Metanephros (tissue), 2 donors: ENCODE measurements around the gene ANO9. TPM values are rescaled to one million over a fixed set of nuclear protein-coding genes. Genes with fewer than 3 reads are reported as not detected.

ENCODE experiments used
- small RNA-seq: library from RNA; depleted of rRNA; stranded (forward); fragments of <200 nt; gene quantifications from one replicate; pipeline ENCODE3, GENCODE V24; 2014; ENCODE audit warnings: low replicate concordance
- total RNA-seq: library from RNA; depleted of rRNA; stranded (reverse); fragments of >200 nt; gene quantifications from one replicate; pipeline ENCODE4 v1.2.3, GENCODE V29; 2014

The ANO9 gene, protein sequence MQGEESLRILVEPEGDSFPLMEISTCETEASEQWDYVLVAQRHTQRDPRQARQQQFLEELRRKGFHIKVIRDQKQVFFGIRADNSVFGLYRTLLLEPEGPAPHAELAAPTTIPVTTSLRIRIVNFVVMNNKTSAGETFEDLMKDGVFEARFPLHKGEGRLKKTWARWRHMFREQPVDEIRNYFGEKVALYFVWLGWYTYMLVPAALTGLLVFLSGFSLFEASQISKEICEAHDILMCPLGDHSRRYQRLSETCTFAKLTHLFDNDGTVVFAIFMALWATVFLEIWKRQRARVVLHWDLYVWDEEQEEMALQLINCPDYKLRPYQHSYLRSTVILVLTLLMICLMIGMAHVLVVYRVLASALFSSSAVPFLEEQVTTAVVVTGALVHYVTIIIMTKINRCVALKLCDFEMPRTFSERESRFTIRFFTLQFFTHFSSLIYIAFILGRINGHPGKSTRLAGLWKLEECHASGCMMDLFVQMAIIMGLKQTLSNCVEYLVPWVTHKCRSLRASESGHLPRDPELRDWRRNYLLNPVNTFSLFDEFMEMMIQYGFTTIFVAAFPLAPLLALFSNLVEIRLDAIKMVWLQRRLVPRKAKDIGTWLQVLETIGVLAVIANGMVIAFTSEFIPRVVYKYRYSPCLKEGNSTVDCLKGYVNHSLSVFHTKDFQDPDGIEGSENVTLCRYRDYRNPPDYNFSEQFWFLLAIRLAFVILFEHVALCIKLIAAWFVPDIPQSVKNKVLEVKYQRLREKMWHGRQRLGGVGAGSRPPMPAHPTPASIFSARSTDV
- total RNA-seq, result 12.8 TPM

DNA sequence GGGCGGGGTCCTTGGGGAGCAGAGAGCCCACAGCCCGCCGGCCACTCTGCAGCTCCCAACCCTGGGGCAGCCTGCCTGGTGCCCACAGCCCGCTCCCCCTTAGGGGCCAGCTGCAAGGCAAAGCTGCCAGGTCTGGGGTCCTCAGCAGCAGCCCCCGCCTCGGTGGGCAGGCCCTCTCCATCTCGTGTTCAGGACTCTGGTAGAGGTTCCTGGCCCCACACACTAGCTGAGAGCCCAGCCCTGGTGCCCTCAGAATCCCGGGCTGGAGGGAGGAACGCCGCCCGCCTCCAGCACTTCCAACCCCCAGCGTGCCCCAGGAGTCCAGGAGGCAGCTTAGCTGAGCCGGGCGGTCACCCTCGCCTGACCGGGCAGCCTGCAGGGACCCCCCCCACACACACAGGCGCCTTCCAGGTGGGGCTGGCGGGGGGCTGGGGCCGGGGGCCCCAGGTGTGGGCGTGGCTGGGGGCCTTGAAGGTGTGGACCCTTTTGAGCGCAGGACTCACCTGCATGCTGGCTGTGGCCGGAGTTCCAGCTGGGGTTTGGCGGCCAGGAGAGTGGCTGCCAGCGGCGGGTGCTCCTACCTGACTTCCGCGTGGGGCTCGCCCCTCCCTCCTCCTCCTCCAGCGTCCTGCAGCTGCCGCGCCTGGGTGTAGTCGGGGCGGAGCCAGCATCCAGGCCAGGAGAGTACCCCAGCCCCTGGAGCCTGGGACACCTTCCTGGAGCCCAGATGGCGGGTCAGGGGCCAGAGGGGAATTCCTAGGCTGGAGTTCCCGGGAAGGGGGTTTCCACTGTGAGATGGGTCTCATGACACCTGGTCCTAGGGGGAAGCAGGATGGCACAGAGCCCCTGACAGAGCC lies at the start of gene ANO9:
TSS of gene ANO9 (minus strand) at position 594 of the 857 bp plus-strand sequence. CDS start at position 509, 85 bp downstream.

DNA sequence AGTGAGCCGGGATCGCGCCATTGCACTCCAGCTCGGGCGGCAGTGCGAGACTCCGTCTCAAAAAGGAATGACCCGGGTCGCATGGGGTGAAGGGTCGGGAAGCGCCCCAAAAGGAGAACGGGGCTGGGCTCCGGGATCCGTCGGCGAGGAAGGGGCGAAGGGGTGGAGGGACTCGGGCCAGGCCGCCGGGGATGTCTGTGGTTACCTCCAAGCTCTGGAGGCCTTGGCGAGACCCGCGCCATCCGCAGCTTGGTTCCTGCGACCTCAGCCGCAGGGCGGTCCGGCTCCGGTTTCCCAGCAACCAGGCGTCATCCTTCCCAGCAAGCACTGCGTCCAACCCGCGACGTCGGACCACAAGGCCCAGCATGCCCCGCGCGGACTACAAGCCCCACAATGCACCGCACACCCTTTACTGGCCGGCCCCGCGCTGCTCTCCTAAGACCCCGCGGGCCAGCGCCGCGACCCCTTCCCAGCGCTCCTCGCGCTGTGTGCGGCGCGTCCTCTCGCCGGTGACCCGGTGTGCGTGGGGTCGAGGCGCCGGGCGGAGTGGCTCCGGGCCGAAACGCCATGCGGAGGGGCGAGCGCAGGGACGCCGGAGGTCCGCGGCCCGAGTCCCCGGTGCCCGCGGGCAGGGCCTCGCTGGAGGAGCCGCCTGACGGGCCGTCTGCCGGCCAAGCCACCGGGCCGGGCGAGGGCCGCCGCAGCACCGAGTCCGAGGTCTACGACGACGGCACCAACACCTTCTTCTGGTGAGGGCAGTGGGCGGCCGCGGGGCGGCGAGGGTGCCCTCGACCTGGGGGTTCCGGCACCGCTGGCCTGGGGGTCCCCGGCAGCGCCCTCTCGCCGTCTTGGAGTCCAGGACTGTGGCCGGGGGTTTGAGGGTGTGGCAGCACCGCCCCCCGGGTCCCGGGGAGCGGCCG lies 8.3 kb upstream of the ANO9 start, which contains the start of gene PTDSS2:
TSS of gene PTDSS2 (plus strand) at position 391 of the 920 bp plus-strand sequence. CDS start at position 568, 177 bp downstream.

DNA sequence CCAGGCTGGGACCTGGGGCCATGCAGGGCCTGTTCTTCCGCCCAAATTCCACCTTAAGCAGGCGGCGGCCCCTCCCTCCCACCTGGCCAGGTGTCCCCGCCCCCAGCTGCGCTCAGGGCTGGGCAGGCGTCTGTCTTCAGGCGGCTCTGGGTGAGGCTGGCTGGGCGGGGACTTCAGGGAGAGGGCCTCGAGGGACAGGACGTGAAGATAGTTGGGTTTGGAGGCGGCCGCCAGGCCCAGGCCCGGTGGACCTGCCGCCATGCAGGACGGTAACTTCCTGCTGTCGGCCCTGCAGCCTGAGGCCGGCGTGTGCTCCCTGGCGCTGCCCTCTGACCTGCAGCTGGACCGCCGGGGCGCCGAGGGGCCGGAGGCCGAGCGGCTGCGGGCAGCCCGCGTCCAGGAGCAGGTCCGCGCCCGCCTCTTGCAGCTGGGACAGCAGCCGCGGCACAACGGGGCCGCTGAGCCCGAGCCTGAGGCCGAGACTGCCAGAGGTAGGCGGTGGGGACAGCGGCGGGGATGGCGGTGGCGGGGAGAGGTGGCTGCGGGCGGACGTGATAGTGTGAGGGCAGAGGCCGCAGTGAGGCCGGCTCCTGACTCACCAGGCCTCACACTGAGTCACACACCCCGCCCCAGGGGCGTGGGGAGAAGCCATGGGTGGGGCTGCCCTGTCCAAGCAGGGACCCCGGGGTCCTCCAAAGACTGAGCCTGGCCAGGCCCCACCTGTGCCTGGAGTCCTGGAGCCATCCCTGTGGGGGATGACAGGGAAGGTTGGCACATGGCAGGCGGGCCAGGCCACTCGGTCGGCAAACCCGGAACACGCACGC lies 47.6 kb downstream of the ANO9 start, which contains the start of gene PKP3:
TSS of gene PKP3 (plus strand) at position 176 of the 824 bp plus-strand sequence. CDS start at position 260, 84 bp downstream.

DNA sequence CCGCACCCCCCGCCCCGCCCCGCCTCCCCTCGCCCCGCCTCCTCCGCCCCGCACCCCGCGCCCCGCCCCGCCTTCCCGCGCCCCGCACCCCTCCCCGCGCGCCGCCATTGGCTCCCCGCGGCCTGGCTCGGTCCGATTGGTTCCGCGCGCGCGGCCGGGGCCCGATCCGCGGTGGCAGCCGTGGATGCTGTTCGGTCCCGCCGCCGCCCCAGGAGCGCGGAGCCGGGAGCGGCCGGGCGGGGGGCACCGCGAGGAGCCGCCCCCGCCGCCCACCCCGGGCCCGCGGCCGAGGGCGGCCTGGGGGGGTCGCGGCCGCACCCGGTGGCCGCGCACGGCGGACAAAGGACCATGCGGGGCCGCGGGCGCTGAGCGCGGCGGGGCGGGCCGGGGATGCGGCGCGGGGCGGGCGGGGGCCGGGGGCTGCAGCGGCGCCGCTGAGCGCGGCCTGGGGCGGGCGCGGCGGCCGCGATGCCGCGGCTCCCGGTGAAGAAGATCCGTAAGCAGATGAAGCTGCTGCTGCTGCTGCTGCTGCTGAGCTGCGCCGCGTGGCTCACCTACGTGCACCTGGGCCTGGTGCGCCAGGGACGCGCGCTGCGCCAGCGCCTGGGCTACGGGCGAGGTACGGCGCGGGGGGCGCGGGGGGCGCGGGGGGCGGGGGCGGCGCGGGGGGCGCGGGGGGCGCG lies 72.3 kb downstream of the ANO9 start, which contains the start of gene B4GALNT4:
TSS of gene B4GALNT4 (plus strand) at position 164 of the 683 bp plus-strand sequence. CDS start at position 469, 305 bp downstream.

Small RNA genes lying within 50 kb of the gene (small RNA-seq; reads per million reads assigned to genes)
- not detected for gene RN7SL838P

Other genes with a start within 250 kb of the ANO9 start
- not detected for gene SCGB1C1, start 248.9 kb downstream of the ANO9 start, total RNA-seq
- gene BET1L, start 234.6 kb downstream of the ANO9 start, total RNA-seq, result 25.4 TPM
- 89.1 TPM for gene RIC8A, start 234.3 kb downstream of the ANO9 start, total RNA-seq
- gene SIRT3, start 205.7 kb downstream of the ANO9 start, total RNA-seq, result 22.7 TPM
- 96.4 TPM for gene PSMD13, start 205.0 kb downstream of the ANO9 start, total RNA-seq
- gene NLRP6, start 163.6 kb downstream of the ANO9 start, total RNA-seq, result 0.64 TPM
- 38.4 TPM for gene PGGHG, start 152.9 kb downstream of the ANO9 start, total RNA-seq
- not detected for gene IFITM5, start 142.5 kb downstream of the ANO9 start, total RNA-seq
- gene IFITM2, start 134.2 kb downstream of the ANO9 start, total RNA-seq, result 55.9 TPM
- 44.6 TPM for gene IFITM1, start 128.0 kb downstream of the ANO9 start, total RNA-seq
- 156 TPM for gene IFITM3, start 121.2 kb downstream of the ANO9 start, total RNA-seq
- 53.1 TPM for gene B4GALNT4, start 72.5 kb downstream of the ANO9 start, total RNA-seq
- gene PKP3, start 47.8 kb downstream of the ANO9 start, total RNA-seq, result 5.2 TPM
- 40.8 TPM for gene SIGIRR, start 27.0 kb downstream of the ANO9 start, total RNA-seq
- 48.8 TPM for gene PTDSS2, start 8.3 kb upstream of the ANO9 start, total RNA-seq
- gene RNH1, start 65.2 kb upstream of the ANO9 start, total RNA-seq, result 143 TPM
- gene HRAS, start 93.6 kb upstream of the ANO9 start, total RNA-seq, result 23.0 TPM
- 1.8 TPM for gene LRRC56, start 95.5 kb upstream of the ANO9 start, total RNA-seq
- gene LMNTD2, start 118.7 kb upstream of the ANO9 start, total RNA-seq, result 2.3 TPM
- 55.8 TPM for gene RASSF7, start 119.0 kb upstream of the ANO9 start, total RNA-seq
- 29.7 TPM for gene PHRF1, start 134.5 kb upstream of the ANO9 start, total RNA-seq
- 18.1 TPM for gene IRF7, start 173.9 kb upstream of the ANO9 start, total RNA-seq
- gene CDHR5, start 182.9 kb upstream of the ANO9 start, total RNA-seq, result 21.3 TPM
- 7.6 TPM for gene SCT, start 185.2 kb upstream of the ANO9 start, total RNA-seq
- gene DRD4, start 195.3 kb upstream of the ANO9 start, total RNA-seq, result 1.3 TPM